ENCODE data around the gene GSN.

GRCh38 chr9:121242959-121243346 lies 25.0 kb upstream of the GSN start:
- TF ChIP-seq KDM1A (IDR thresholded peaks at IDR 0.05; ENCODE audit: low read depth) (no peak), POLR2A (IDR thresholded peaks at IDR 0.05; ENCODE audit: low read length) (no peak), RFX5 (IDR thresholded peaks at IDR 0.05) (no peak), MAZ (IDR thresholded peaks at IDR 0.05; ENCODE audit: borderline replicate concordance, low read depth, low read length) (no peak), TP53 (CRISPR knock-in tag; IDR thresholded peaks at IDR 0.05) (no peak), CEBPB (IDR thresholded peaks at IDR 0.05) (no peak)
- TF ChIP-seq, protein P1, sequence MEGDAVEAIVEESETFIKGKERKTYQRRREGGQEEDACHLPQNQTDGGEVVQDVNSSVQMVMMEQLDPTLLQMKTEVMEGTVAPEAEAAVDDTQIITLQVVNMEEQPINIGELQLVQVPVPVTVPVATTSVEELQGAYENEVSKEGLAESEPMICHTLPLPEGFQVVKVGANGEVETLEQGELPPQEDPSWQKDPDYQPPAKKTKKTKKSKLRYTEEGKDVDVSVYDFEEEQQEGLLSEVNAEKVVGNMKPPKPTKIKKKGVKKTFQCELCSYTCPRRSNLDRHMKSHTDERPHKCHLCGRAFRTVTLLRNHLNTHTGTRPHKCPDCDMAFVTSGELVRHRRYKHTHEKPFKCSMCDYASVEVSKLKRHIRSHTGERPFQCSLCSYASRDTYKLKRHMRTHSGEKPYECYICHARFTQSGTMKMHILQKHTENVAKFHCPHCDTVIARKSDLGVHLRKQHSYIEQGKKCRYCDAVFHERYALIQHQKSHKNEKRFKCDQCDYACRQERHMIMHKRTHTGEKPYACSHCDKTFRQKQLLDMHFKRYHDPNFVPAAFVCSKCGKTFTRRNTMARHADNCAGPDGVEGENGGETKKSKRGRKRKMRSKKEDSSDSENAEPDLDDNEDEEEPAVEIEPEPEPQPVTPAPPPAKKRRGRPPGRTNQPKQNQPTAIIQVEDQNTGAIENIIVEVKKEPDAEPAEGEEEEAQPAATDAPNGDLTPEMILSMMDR (IDR thresholded peaks at IDR 0.05), result no peak
- TF ChIP-seq, protein P2, sequence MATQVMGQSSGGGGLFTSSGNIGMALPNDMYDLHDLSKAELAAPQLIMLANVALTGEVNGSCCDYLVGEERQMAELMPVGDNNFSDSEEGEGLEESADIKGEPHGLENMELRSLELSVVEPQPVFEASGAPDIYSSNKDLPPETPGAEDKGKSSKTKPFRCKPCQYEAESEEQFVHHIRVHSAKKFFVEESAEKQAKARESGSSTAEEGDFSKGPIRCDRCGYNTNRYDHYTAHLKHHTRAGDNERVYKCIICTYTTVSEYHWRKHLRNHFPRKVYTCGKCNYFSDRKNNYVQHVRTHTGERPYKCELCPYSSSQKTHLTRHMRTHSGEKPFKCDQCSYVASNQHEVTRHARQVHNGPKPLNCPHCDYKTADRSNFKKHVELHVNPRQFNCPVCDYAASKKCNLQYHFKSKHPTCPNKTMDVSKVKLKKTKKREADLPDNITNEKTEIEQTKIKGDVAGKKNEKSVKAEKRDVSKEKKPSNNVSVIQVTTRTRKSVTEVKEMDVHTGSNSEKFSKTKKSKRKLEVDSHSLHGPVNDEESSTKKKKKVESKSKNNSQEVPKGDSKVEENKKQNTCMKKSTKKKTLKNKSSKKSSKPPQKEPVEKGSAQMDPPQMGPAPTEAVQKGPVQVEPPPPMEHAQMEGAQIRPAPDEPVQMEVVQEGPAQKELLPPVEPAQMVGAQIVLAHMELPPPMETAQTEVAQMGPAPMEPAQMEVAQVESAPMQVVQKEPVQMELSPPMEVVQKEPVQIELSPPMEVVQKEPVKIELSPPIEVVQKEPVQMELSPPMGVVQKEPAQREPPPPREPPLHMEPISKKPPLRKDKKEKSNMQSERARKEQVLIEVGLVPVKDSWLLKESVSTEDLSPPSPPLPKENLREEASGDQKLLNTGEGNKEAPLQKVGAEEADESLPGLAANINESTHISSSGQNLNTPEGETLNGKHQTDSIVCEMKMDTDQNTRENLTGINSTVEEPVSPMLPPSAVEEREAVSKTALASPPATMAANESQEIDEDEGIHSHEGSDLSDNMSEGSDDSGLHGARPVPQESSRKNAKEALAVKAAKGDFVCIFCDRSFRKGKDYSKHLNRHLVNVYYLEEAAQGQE (IDR thresholded peaks at IDR 0.05), result no peak
- TF ChIP-seq, protein P3, sequence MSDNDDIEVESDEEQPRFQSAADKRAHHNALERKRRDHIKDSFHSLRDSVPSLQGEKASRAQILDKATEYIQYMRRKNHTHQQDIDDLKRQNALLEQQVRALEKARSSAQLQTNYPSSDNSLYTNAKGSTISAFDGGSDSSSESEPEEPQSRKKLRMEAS (IDR thresholded peaks at IDR 0.05), result no peak

All from A549 (cell line).